ENCODE data around the gene CARD10. TPM values are rescaled to one million over a fixed set of nuclear protein-coding genes. Genes with fewer than 3 reads are reported as not detected.

The CARD10 gene
- total RNA-seq, 1 donor, result 3.0 TPM

GRCh38 chr22:37480387-37481346 lies 38.5 kb downstream of the CARD10 start:
- no peak for DNase-seq (ENCODE audit: low read depth)
- no peak overlapping the region for H3K4me3 ChIP-seq (ENCODE audit: low read depth, low read length)
- no peak for TF ChIP-seq CTCF (IDR thresholded peaks at IDR 0.05; ENCODE audit: insufficient read depth, low read depth, low read length)

- DNase-seq (ENCODE audit: low read depth), result no peak
- no peak for TF ChIP-seq CTCF (IDR thresholded peaks at IDR 0.05; ENCODE audit: insufficient read depth, low read depth, low read length)
- H3K4me3 ChIP-seq (ENCODE audit: low read depth, low read length), result no peak overlapping the region
Measured at GRCh38 chr22:37479196-37479595, 40.0 kb downstream of the CARD10 start.

- TF ChIP-seq CTCF (IDR thresholded peaks at IDR 0.05; ENCODE audit: insufficient read depth, low read depth, low read length), result no peak
- DNase-seq (ENCODE audit: low read depth), result no peak
- H3K4me3 ChIP-seq (ENCODE audit: low read depth, low read length), result no peak overlapping the region
Measured at GRCh38 chr22:37476389-37477329, 42.6 kb downstream of the CARD10 start.

GRCh38 chr22:37474447-37475090 lies 44.6 kb downstream of the CARD10 start:
- DNase-seq (ENCODE audit: low read depth), result no peak
- H3K4me3 ChIP-seq (ENCODE audit: low read depth, low read length), result no peak overlapping the region
- no peak for TF ChIP-seq CTCF (IDR thresholded peaks at IDR 0.05; ENCODE audit: insufficient read depth, low read depth, low read length)

GRCh38 chr22:37473437-37473946 lies 45.7 kb downstream of the CARD10 start:
- no peak for DNase-seq (ENCODE audit: low read depth)
- H3K4me3 ChIP-seq (ENCODE audit: low read depth, low read length), result no peak overlapping the region
- no peak for TF ChIP-seq CTCF (IDR thresholded peaks at IDR 0.05; ENCODE audit: insufficient read depth, low read depth, low read length)

- peak; percentile 72 for TF ChIP-seq CTCF (IDR thresholded peaks at IDR 0.05; ENCODE audit: insufficient read depth, low read depth, low read length)
- DNase-seq (ENCODE audit: low read depth), result peak; percentile 36
- H3K4me3 ChIP-seq (ENCODE audit: low read depth, low read length), result no peak overlapping the region
Measured at GRCh38 chr22:37472418-37473006, 46.7 kb downstream of the CARD10 start.

Data from fibroblast of villous mesenchyme (primary cell).